ENCODE results near the gene SMYD1. TPM values are rescaled to one million over a fixed set of nuclear protein-coding genes. Genes with fewer than 3 reads are reported as not detected.

SMYD1 gene
- total and polyA plus RNA-seq, 9 donors, result 169 to 337 (median 250) TPM

DNA sequence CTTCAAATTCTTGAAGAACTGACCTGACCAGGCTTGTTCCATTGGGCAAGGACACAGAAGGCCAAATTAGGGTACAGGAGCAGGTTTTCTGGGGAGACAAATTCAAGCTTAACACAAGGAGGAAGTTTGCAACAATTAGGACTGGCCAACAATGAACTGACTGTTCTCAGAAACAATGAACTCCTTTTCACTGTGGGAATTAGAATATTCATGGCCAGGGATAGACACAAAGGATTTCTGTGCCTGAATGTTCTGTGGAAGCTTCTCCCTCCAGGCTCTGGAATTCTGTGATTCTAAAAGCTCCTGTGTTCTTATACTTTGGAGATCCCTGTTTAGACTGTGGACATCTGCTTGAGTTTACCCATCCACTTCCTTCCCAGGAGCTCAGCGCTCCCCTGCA lies 15.2 kb downstream of the SMYD1 start:
- Histone ChIP-seq H3K4me3 (ENCODE audit: low read length) (no peak overlapping the region), H3K27ac (ENCODE audit: low read length) (no peak overlapping the region), H3K27me3 (ENCODE audit: control insufficient read depth, insufficient read depth, low read length) (no peaks in the 10 kb centered on the region), H3K36me3 (ENCODE audit: control insufficient read depth, insufficient read depth, low read length) (peaks cover 14% of the 10 kb centered on the region), H3K9me3 (replicated peaks; ENCODE audit: control insufficient read depth, low read depth, low read length) (no peaks in the 10 kb centered on the region), H3K4me1 (ENCODE audit: control insufficient read depth, insufficient read depth, low read length) (peaks cover 18% of the 10 kb centered on the region)
- no CpG with 5 or more reads among the region's 1 CpG for WGBS (ENCODE audit: insufficient coverage)
- DNase-seq, result no peak

GRCh38 chr2:88085099-88085498 lies 17.5 kb downstream of the SMYD1 start:
- Histone ChIP-seq H3K27ac (ENCODE audit: low read length) (no peak overlapping the region), H3K4me1 (ENCODE audit: control insufficient read depth, insufficient read depth, low read length) (peaks cover 12% of the 10 kb centered on the region), H3K4me3 (ENCODE audit: low read length) (no peak overlapping the region), H3K9me3 (replicated peaks; ENCODE audit: control insufficient read depth, low read depth, low read length) (no peaks in the 10 kb centered on the region), H3K27me3 (ENCODE audit: control insufficient read depth, insufficient read depth, low read length) (no peaks in the 10 kb centered on the region), H3K36me3 (ENCODE audit: control insufficient read depth, insufficient read depth, low read length) (peaks cover 25% of the 10 kb centered on the region)
- DNase-seq, result no peak
- WGBS (ENCODE audit: insufficient coverage), result 100% methylated on average over 1 of the region's 2 CpGs

GRCh38 chr2:88085602-88086001 lies 18.0 kb downstream of the SMYD1 start:
- Histone ChIP-seq H3K4me1 (ENCODE audit: control insufficient read depth, insufficient read depth, low read length) (peaks cover 12% of the 10 kb centered on the region), H3K27ac (ENCODE audit: low read length) (no peak overlapping the region), H3K36me3 (ENCODE audit: control insufficient read depth, insufficient read depth, low read length) (peaks cover 25% of the 10 kb centered on the region), H3K9me3 (replicated peaks; ENCODE audit: control insufficient read depth, low read depth, low read length) (no peaks in the 10 kb centered on the region), H3K27me3 (ENCODE audit: control insufficient read depth, insufficient read depth, low read length) (no peaks in the 10 kb centered on the region), H3K4me3 (ENCODE audit: low read length) (no peak overlapping the region)
- DNase-seq, result no peak
- WGBS (ENCODE audit: insufficient coverage), result 73% methylated on average over 4 of the region's 5 CpGs

DNA sequence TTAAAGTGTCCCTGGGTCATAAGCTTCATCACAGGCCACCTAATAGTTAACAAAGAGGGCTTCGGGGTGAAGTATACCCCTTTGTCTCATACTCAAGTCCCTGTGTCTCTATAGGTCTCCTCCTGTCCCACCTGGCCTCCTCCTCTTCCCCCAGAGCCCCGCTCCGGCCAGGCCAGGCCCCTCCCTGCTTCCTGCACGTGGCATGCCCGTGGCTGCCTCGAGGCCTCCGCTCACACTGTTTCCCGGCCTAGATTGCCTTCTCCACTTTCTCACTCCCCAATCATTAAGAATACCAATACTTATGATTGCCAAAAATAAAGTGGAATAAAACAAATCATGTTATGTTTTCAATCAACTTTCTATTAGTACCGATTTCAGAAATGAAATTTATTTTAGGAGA lies 18.8 kb downstream of the SMYD1 start:
- WGBS (ENCODE audit: insufficient coverage), result 82% methylated on average over 3 of the region's 9 CpGs
- Histone ChIP-seq H3K9me3 (replicated peaks; ENCODE audit: control insufficient read depth, low read depth, low read length) (no peaks in the 10 kb centered on the region), H3K27ac (ENCODE audit: low read length) (no peak overlapping the region), H3K4me1 (ENCODE audit: control insufficient read depth, insufficient read depth, low read length) (peaks cover 10% of the 10 kb centered on the region), H3K4me3 (ENCODE audit: low read length) (no peak overlapping the region), H3K27me3 (ENCODE audit: control insufficient read depth, insufficient read depth, low read length) (no peaks in the 10 kb centered on the region), H3K36me3 (ENCODE audit: control insufficient read depth, insufficient read depth, low read length) (peaks cover 27% of the 10 kb centered on the region)
- DNase-seq, result no peak

DNA sequence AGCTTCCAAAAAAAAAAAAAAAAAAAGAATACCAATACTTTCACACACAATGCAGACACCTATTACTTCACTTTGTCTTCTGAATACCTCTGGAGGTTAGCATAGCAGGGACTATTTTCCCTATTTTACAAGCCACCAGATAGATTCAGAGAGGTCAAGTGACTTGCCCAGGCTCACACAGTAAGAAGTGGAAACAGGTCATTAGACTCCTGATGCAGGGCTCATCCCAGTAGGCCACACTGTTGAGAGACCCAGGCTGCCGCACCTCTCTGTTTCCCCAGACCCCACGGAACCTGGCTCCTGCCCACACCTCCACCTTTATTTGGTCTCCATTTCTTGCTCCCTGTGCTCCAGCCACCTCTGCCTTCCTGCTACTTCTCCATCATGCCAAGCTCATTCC lies 19.4 kb downstream of the SMYD1 start:
- 80% methylated on average over 2 of the region's 2 CpGs for WGBS (ENCODE audit: insufficient coverage)
- H3K36me3 ChIP-seq (ENCODE audit: control insufficient read depth, insufficient read depth, low read length), result peaks cover 27% of the 10 kb centered on the region

DNA sequence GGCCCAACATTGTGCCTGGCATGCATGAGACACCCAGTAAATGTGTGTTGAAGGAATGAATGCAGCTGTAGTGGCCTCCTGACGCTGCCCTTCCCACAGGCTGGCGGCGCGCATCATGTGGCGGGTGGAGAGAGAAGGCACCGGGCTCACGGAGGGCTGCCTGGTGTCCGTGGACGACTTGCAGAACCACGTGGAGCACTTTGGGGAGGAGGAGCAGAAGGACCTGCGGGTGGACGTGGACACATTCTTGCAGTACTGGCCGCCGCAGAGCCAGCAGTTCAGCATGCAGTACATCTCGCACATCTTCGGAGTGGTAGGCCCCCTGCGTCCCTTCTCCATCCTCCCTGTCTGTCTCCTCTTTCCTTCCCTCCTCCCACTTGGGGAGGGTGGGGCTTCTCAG lies 20.1 kb downstream of the SMYD1 start:
- Histone ChIP-seq H3K9me3 (replicated peaks; ENCODE audit: control insufficient read depth, low read depth, low read length) (no peaks in the 10 kb centered on the region), H3K4me3 (ENCODE audit: low read length) (no peak overlapping the region), H3K27me3 (ENCODE audit: control insufficient read depth, insufficient read depth, low read length) (no peaks in the 10 kb centered on the region), H3K4me1 (ENCODE audit: control insufficient read depth, insufficient read depth, low read length) (no peaks in the 10 kb centered on the region), H3K27ac (ENCODE audit: low read length) (no peak overlapping the region), H3K36me3 (ENCODE audit: control insufficient read depth, insufficient read depth, low read length) (peaks cover 28% of the 10 kb centered on the region)
- DNase-seq, result no peak
- 91% methylated on average over 9 of the region's 17 CpGs for WGBS (ENCODE audit: insufficient coverage)

More for the DNA sequence above, 19.4 kb downstream of the SMYD1 start:
- no peak for DNase-seq
- Histone ChIP-seq H3K27ac (ENCODE audit: low read length) (no peak overlapping the region), H3K9me3 (replicated peaks; ENCODE audit: control insufficient read depth, low read depth, low read length) (no peaks in the 10 kb centered on the region), H3K4me3 (ENCODE audit: low read length) (no peak overlapping the region), H3K4me1 (ENCODE audit: control insufficient read depth, insufficient read depth, low read length) (peaks cover 4% of the 10 kb centered on the region), H3K27me3 (ENCODE audit: control insufficient read depth, insufficient read depth, low read length) (no peaks in the 10 kb centered on the region)

DNA sequence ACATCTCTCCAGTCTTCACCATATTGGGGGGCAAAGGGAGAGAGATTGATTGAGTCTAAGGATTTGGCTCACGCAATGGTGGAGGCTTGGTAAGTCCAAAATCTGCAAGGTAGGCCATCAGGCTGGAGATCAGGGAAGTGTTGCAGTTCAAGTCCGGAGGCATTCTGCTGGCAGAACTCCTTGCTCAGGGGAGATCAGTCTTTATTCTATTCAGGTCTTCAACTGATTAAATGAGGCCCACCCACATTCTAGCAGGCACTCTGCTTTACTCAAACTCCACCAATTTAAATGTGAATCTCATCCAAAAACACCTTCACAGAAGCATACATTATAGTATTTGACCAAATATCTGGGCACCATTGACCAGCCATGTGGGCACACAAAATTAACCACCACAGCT lies 21.4 kb downstream of the SMYD1 start:
- Histone ChIP-seq H3K4me1 (ENCODE audit: control insufficient read depth, insufficient read depth, low read length) (no peaks in the 10 kb centered on the region), H3K9me3 (replicated peaks; ENCODE audit: control insufficient read depth, low read depth, low read length) (no peaks in the 10 kb centered on the region), H3K36me3 (ENCODE audit: control insufficient read depth, insufficient read depth, low read length) (peaks cover 34% of the 10 kb centered on the region), H3K27ac (ENCODE audit: low read length) (no peak overlapping the region), H3K4me3 (ENCODE audit: low read length) (no peak overlapping the region), H3K27me3 (ENCODE audit: control insufficient read depth, insufficient read depth, low read length) (no peaks in the 10 kb centered on the region)
- DNase-seq, result no peak
- 100% methylated on average over 2 of the region's 2 CpGs for WGBS (ENCODE audit: insufficient coverage)

- H3K4me3 ChIP-seq (ENCODE audit: low read length), result no peak overlapping the region
- no peaks in the 10 kb centered on the region for H3K9me3 ChIP-seq (replicated peaks; ENCODE audit: control insufficient read depth, low read depth, low read length)
- no peaks in the 10 kb centered on the region for H3K4me1 ChIP-seq (ENCODE audit: control insufficient read depth, insufficient read depth, low read length)
- WGBS (ENCODE audit: insufficient coverage), result 40% methylated on average over 5 of the region's 8 CpGs
- no peak for DNase-seq
- no peak overlapping the region for H3K27ac ChIP-seq (ENCODE audit: low read length)
- no peaks in the 10 kb centered on the region for H3K27me3 ChIP-seq (ENCODE audit: control insufficient read depth, insufficient read depth, low read length)
- peaks cover 31% of the 10 kb centered on the region for H3K36me3 ChIP-seq (ENCODE audit: control insufficient read depth, insufficient read depth, low read length)
Measured at GRCh38 chr2:88090446-88091283, 23.0 kb downstream of the SMYD1 start.

DNA sequence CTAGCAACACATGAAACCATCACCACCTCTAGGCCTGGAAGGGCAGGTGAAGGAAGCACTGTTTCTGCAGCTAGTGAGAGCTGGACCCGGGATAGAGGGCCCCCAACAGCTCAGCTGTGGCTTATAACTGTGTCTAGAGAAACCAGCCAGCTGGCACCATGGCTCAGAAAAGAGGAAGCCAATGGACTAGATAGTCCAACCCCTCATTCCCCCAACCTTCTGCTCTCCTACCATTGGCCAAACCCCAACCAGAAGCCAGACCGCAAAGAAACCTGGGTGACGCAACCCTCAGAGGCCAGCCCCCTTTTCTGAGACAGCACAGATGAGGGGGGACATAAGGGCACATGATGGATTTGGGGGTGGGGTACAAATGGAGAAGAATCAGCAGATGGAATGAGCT lies 24.3 kb downstream of the SMYD1 start:
- Histone ChIP-seq H3K27ac (ENCODE audit: low read length) (no peak overlapping the region), H3K4me1 (ENCODE audit: control insufficient read depth, insufficient read depth, low read length) (no peaks in the 10 kb centered on the region), H3K9me3 (replicated peaks; ENCODE audit: control insufficient read depth, low read depth, low read length) (no peaks in the 10 kb centered on the region), H3K27me3 (ENCODE audit: control insufficient read depth, insufficient read depth, low read length) (no peaks in the 10 kb centered on the region), H3K36me3 (ENCODE audit: control insufficient read depth, insufficient read depth, low read length) (peaks cover 30% of the 10 kb centered on the region), H3K4me3 (ENCODE audit: low read length) (no peak overlapping the region)
- no peak for DNase-seq
- WGBS (ENCODE audit: insufficient coverage), result 89% methylated on average over 1 of the region's 3 CpGs

DNA sequence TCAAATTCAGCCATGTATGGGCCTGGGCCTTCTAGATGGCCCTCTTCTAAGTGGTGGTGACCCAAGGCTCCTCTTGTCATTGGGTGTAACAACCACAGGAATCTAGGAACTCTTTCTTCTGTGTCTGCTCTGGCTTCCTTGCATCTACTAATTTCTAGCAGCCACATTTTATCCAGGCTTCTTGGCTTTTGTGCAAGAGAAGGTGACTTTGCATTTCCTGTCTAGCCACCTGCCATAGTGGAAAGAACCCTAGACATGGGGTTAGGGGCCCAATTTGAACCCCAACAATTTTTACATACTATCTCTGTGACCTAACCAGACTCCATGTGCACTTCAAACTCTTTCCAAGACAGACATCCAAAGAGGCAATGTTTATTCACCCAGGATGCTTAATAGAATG lies 25.1 kb downstream of the SMYD1 start:
- no peak overlapping the region for H3K27ac ChIP-seq (ENCODE audit: low read length)
- no peaks in the 10 kb centered on the region for H3K27me3 ChIP-seq (ENCODE audit: control insufficient read depth, insufficient read depth, low read length)
- H3K36me3 ChIP-seq (ENCODE audit: control insufficient read depth, insufficient read depth, low read length), result peaks cover 31% of the 10 kb centered on the region
- H3K4me3 ChIP-seq (ENCODE audit: low read length), result no peak overlapping the region
- H3K4me1 ChIP-seq (ENCODE audit: control insufficient read depth, insufficient read depth, low read length), result no peaks in the 10 kb centered on the region
- no peaks in the 10 kb centered on the region for H3K9me3 ChIP-seq (replicated peaks; ENCODE audit: control insufficient read depth, low read depth, low read length)
- DNase-seq, result no peak

DNA sequence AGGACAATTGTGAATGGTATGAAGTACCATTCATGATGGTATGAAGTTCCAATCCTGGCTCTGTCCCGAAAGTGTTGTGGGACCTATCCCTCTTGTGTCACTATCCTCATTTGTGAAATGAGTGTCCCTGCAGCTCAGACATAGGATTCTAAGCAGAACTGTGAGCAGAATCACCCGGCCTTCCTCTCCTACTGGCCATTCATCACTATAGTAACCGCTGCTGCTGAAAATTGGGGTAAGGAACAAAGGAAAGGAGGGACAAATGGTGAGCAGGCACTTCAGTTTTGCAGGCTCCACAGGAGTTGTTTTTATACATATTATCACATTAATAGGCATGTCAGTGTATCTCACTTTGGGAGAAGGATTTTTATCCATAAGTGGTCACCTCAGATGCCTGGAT lies 27.4 kb downstream of the SMYD1 start:
- Histone ChIP-seq H3K4me1 (ENCODE audit: control insufficient read depth, insufficient read depth, low read length) (no peaks in the 10 kb centered on the region), H3K9me3 (replicated peaks; ENCODE audit: control insufficient read depth, low read depth, low read length) (no peaks in the 10 kb centered on the region), H3K27ac (ENCODE audit: low read length) (no peak overlapping the region), H3K36me3 (ENCODE audit: control insufficient read depth, insufficient read depth, low read length) (peaks cover 22% of the 10 kb centered on the region), H3K4me3 (ENCODE audit: low read length) (no peak overlapping the region), H3K27me3 (ENCODE audit: control insufficient read depth, insufficient read depth, low read length) (no peaks in the 10 kb centered on the region)
- DNase-seq, result no peak
- 100% methylated on average over 1 of the region's 3 CpGs for WGBS (ENCODE audit: insufficient coverage)
